PC-9 (cell line): ENCODE results near the gene PYGB.

Experiments
- EZH2 ChIP-seq: fragments of 200-600 bp; sonication (generic); IDR thresholded peaks from 2 replicates; pipeline ENCODE4 v1.8.0; 2017; ENCODE audit warnings: antibody characterized with exemption, low read depth
- TF ChIP-seq, protein P1 (sequence below): fragments of 200-600 bp; sonication (generic); conservative IDR thresholded peaks from 2 replicates; pipeline ENCODE4 v1.6.1; 2017; ENCODE audit warnings: mixed run types, antibody characterized with exemption, mild to moderate bottlenecking, moderate library complexity

DNA sequence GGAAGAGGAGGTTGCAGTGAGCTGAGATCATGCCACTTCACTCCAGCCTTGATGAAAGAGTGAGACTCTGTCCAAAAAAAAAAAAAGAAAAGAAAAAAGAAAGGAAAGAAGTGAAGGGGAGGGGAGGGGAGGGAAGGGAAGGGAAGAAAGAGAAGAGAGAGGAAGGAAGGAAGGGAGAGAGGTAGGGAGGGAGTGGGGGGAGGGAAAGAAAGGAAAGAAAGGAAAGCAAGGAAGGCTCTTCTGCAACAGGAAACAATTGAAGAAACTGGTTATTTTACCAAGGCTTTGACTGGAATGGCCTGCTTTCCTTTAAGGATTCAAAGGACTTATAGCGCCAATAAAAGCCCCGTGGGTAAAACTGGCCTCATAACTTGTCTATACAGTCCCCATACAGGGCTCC, 78.1 kb downstream of the PYGB start:
- TF ChIP-seq, protein P1, sequence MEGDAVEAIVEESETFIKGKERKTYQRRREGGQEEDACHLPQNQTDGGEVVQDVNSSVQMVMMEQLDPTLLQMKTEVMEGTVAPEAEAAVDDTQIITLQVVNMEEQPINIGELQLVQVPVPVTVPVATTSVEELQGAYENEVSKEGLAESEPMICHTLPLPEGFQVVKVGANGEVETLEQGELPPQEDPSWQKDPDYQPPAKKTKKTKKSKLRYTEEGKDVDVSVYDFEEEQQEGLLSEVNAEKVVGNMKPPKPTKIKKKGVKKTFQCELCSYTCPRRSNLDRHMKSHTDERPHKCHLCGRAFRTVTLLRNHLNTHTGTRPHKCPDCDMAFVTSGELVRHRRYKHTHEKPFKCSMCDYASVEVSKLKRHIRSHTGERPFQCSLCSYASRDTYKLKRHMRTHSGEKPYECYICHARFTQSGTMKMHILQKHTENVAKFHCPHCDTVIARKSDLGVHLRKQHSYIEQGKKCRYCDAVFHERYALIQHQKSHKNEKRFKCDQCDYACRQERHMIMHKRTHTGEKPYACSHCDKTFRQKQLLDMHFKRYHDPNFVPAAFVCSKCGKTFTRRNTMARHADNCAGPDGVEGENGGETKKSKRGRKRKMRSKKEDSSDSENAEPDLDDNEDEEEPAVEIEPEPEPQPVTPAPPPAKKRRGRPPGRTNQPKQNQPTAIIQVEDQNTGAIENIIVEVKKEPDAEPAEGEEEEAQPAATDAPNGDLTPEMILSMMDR, result no peak
- TF ChIP-seq EZH2, result no peak
